ENCODE measurements around the gene RFLNA.

The RFLNA gene

GRCh38 chr12:124335426-124336183 is 40.7 kb downstream of the RFLNA start:
- DNase-seq (ENCODE audit: low spot score) (no peak), FAIRE-seq (no peak)

GRCh38 chr12:124336184-124336437 is 41.2 kb downstream of the RFLNA start:
- no peak for FAIRE-seq
- no peak for DNase-seq (ENCODE audit: low spot score)

GRCh38 chr12:124336742-124337520 is 42.0 kb downstream of the RFLNA start:
- DNase-seq (ENCODE audit: low spot score) (no peak), FAIRE-seq (no peak)

- no peak for FAIRE-seq
Observed at GRCh38 chr12:124337622-124338021, 42.7 kb downstream of the RFLNA start.

GRCh38 chr12:124338448-124338847 is 43.6 kb downstream of the RFLNA start:
- DNase-seq (ENCODE audit: low spot score) (no peak), FAIRE-seq (no peak)

More at GRCh38 chr12:124337622-124338021, 42.7 kb downstream of the RFLNA start:
- no peak for DNase-seq (ENCODE audit: low spot score)

- no peak for FAIRE-seq
- DNase-seq (ENCODE audit: low spot score), result no peak
Observed at GRCh38 chr12:124338876-124339603, 44.1 kb downstream of the RFLNA start.

GRCh38 chr12:124340080-124340900 is 45.4 kb downstream of the RFLNA start:
- FAIRE-seq (no peak), DNase-seq (ENCODE audit: low spot score) (no peak)

- FAIRE-seq (no peak), DNase-seq (ENCODE audit: low spot score) (no peak)
Observed at GRCh38 chr12:124341645-124342069, 46.8 kb downstream of the RFLNA start.

- no peak for DNase-seq (ENCODE audit: low spot score)
- FAIRE-seq, result no peak
Observed at GRCh38 chr12:124344022-124344421, 49.1 kb downstream of the RFLNA start.

- DNase-seq (ENCODE audit: low spot score) (no peak), FAIRE-seq (no peak)
Observed at GRCh38 chr12:124344526-124344925, 49.6 kb downstream of the RFLNA start.

GRCh38 chr12:124345795-124346194 is 50.9 kb downstream of the RFLNA start:
- FAIRE-seq (no peak), DNase-seq (ENCODE audit: low spot score) (no peak)

GRCh38 chr12:124346425-124347168 is 51.7 kb downstream of the RFLNA start:
- no peak for FAIRE-seq
- DNase-seq (ENCODE audit: low spot score), result no peak

- no peak for DNase-seq (ENCODE audit: low spot score)
- no peak for FAIRE-seq
Observed at GRCh38 chr12:124347335-124347734, 52.4 kb downstream of the RFLNA start.

- DNase-seq (ENCODE audit: low spot score) (no peak), FAIRE-seq (no peak)
Observed at GRCh38 chr12:124347805-124348658, 53.1 kb downstream of the RFLNA start.

- no peak for FAIRE-seq
- no peak for DNase-seq (ENCODE audit: low spot score)
Observed at GRCh38 chr12:124348659-124349380, 53.9 kb downstream of the RFLNA start.

- DNase-seq (ENCODE audit: low spot score), result no peak
Observed at GRCh38 chr12:124350491-124350890, 55.6 kb downstream of the RFLNA start.

GRCh38 chr12:124351422-124351821 is 56.5 kb downstream of the RFLNA start:
- DNase-seq (ENCODE audit: low spot score) (no peak), FAIRE-seq (no peak)

More at GRCh38 chr12:124350491-124350890, 55.6 kb downstream of the RFLNA start:
- FAIRE-seq, result no peak

GRCh38 chr12:124352257-124352656 is 57.4 kb downstream of the RFLNA start:
- no peak for FAIRE-seq
- no peak for DNase-seq (ENCODE audit: low spot score)

GRCh38 chr12:124352839-124353238 is 57.9 kb downstream of the RFLNA start:
- DNase-seq (ENCODE audit: low spot score) (peak; percentile 70), FAIRE-seq (peak; percentile 20)

Data from RCC 7860 (cell line).